ENCODE results near the gene CLSTN2.

DNA sequence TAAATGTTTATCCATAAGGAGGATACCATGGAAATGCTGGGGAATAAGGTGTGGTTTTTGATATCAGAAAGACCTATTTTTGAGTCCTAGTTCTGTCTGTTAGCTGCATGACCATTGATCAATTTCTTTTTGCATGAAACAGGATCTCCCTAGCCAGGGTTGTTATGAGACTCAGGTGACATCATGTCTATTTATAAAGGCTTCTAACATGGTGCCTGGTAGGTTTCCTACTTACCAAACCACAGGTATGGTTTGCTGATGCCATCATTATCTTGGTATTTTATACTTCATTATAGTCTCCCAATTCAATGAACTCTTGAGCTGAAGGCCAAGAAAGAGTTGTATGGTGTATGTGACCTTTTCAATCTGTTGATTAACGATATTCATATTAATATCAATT is 144.0 kb downstream of the CLSTN2 start:
- TF ChIP-seq TAF1 (IDR thresholded peaks at IDR 0.05; ENCODE audit: low read depth, low read length): no peak
- no peak for TF ChIP-seq POLR2AphosphoS5 (IDR thresholded peaks at IDR 0.05; ENCODE audit: low read depth, low read length)
- no peak for TF ChIP-seq POLR2A (IDR thresholded peaks at IDR 0.05; ENCODE audit: low read depth, low read length)
